LNCAP (cell line): ENCODE measurements around the gene MOCS1.

Experiments used
- CTCF ChIP-seq: fragments of 450-650 bp; IDR thresholded peaks from 2 replicates; pipeline ENCODE4 v1.5.1; 2017; ENCODE audit warnings: mild to moderate bottlenecking

MOCS1 gene

GRCh38 chr6:39973661-39974060 lies 39.4 kb upstream of the MOCS1 start:
- no peak for TF ChIP-seq CTCF

DNA sequence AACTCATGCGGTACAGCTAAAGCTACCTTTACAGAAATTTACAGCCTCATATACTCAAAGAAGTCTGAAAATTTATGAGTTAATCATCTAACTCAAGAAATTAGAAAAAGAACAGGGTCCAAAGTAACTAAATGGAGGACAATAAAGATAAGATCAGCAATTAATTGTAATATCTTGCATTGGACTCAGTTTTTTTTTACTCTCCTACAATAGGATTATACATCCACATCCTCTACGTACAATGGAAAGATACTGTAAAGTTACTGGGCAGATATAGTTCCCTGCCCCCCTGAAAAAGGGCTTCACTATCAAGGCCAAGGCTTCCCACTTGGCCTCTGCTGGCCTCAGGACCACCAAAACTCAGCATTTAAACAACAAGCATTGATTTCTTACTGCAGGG lies 31.5 kb upstream of the MOCS1 start:
- no peak for TF ChIP-seq CTCF

GRCh38 chr6:39964530-39964929 lies 30.3 kb upstream of the MOCS1 start:
- TF ChIP-seq CTCF = no peak

DNA sequence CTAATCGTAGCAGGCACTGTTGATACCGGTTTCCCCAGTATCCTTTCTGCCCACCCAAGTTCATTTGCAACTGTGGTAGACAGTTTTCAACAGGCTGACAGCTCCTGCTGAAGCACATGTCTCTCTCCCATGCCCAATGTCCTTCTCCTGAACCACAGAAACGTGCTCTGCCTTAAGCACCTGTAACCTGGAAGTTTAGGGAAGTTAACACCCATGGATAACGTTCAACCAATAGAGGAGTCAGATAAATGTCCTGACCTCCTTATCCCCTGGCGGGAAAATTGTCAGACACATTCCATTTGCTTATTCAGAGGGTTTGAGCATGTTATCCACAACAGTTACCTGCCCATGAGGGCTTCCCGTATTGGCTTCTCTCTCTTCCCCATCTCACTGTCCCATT lies 29.8 kb upstream of the MOCS1 start:
- TF ChIP-seq CTCF = no peak

GRCh38 chr6:39962831-39963230 lies 28.6 kb upstream of the MOCS1 start:
- no peak for TF ChIP-seq CTCF

GRCh38 chr6:39961178-39961577 lies 26.9 kb upstream of the MOCS1 start:
- TF ChIP-seq CTCF = no peak

DNA sequence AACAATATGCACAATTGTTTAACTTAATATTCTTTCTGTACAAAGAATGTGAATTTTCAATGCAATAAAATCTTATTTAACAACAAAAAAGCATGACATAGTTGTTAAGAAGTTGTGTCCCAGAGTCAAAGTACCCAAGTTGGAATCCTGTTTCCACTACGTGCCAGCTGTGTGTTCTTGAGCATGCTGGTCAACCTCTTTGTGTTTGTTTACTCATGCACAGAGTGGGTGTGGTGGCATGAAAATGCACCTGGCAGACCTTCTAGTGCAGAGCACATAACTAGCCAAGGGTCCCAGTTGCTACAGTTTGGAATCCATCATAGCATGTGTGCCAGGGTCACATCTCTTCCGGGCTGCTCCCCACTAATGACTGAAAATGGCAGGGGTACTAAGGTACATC lies 24.7 kb upstream of the MOCS1 start:
- TF ChIP-seq CTCF = no peak

GRCh38 chr6:39956936-39957335 lies 22.7 kb upstream of the MOCS1 start:
- TF ChIP-seq CTCF = no peak
